NCI-H748 treated with DMSO at 0.1 percent for 48 hours (cell line): ENCODE data around the gene ZFYVE27.

Source experiments
- DNase-seq: peaks from one replicate; lab custom pipeline; 2025; lab: John Stamatoyannopoulos, UW

The ZFYVE27 gene

GRCh38 chr10:97715259-97715874 is 21.6 kb upstream of the ZFYVE27 start:
- DNase-seq, result no peak

- no peak for DNase-seq
Measured at GRCh38 chr10:97717627-97718026, 19.3 kb upstream of the ZFYVE27 start.

GRCh38 chr10:97718178-97718577 is 18.8 kb upstream of the ZFYVE27 start:
- no peak for DNase-seq

- peak; percentile 45 for DNase-seq
Measured at GRCh38 chr10:97718659-97719142, 18.2 kb upstream of the ZFYVE27 start.

GRCh38 chr10:97719602-97720001 is 17.3 kb upstream of the ZFYVE27 start:
- no peak for DNase-seq

- DNase-seq, result no peak
Measured at GRCh38 chr10:97721871-97722780, 14.8 kb upstream of the ZFYVE27 start.

- DNase-seq, result no peak
Measured at GRCh38 chr10:97723001-97723400, 13.9 kb upstream of the ZFYVE27 start.

GRCh38 chr10:97724341-97724941 is 12.5 kb upstream of the ZFYVE27 start:
- no peak for DNase-seq

- no peak for DNase-seq
Measured at GRCh38 chr10:97726636-97727178, 10.2 kb upstream of the ZFYVE27 start.

- DNase-seq, result no peak
Measured at GRCh38 chr10:97729014-97729413, 7.9 kb upstream of the ZFYVE27 start.

- DNase-seq, result peak; percentile 23
Measured at GRCh38 chr10:97731346-97732051, 5.4 kb upstream of the ZFYVE27 start.

GRCh38 chr10:97732052-97732359 is 4.9 kb upstream of the ZFYVE27 start:
- DNase-seq, result no peak

GRCh38 chr10:97733256-97733655 is 3.7 kb upstream of the ZFYVE27 start:
- no peak for DNase-seq

GRCh38 chr10:97734021-97734420 is 2.9 kb upstream of the ZFYVE27 start:
- DNase-seq, result no peak

GRCh38 chr10:97736403-97736901 is 476 bp upstream of the ZFYVE27 start:
- DNase-seq, result no peak

GRCh38 chr10:97737770-97738265 is 890 bp downstream of the ZFYVE27 start:
- no peak for DNase-seq

GRCh38 chr10:97738616-97739015 is 1.7 kb downstream of the ZFYVE27 start:
- no peak for DNase-seq

GRCh38 chr10:97740613-97741012 is 3.7 kb downstream of the ZFYVE27 start:
- no peak for DNase-seq

- no peak for DNase-seq
Measured at GRCh38 chr10:97743169-97743943, 6.4 kb downstream of the ZFYVE27 start.

GRCh38 chr10:97744405-97745035 is 7.6 kb downstream of the ZFYVE27 start:
- no peak for DNase-seq
